Middle frontal gyrus (tissue), 1 donor: ENCODE results near the gene SEC22A.

Source experiments
- DNase-seq: peaks from one replicate; pipeline ENCODE4 v3.0.0-alpha.2; 2015; ENCODE audit warnings: low spot score; ENCODE audit errors: extremely low spot score

SEC22A gene

DNA sequence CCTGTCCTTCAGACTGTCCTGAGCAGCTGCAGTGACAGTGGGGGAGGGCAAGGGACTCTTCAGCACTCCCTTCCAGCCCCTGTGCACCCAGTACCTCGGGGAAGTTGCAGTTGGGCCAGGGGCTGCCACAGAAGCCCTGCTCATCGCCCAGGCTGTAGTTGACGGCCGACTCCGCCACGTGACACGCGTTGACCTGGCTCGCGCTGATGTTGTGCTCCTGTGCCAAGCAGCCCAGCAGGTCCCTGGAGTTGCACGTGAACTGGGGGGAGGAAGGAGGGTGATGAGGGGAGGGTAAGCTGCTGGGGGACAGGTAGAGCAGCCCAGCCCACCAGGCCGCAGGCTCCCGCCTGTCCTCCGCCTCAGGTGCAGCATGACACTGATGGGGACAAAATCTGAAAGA is 101.2 kb downstream of the SEC22A start:
- DNase-seq: no peak

- no peak for DNase-seq
Measured at GRCh38 chr3:123303976-123304560, 102.3 kb downstream of the SEC22A start.

DNA sequence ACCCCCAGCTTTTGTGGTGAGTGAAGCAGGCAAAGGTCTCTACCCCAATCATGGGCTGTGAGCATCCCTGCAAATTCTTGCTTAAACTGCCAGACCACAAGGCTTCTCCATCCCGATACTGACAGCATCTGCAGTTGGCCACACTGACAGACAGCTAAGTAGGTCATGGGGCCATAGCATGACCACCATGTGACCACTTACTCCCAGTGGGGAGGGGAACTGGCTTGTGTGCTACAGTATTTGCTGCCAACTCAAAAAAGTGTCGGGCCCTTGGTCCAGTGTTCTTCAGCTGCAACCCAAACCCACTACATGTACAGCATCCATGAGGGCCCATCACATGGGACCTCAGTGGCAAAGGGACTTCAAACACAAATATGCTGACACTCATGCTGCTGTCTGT is 103.4 kb downstream of the SEC22A start:
- no peak for DNase-seq

- DNase-seq: no peak
Measured at GRCh38 chr3:123307064-123307463, 105.3 kb downstream of the SEC22A start.

- DNase-seq: no peak
Measured at GRCh38 chr3:123310186-123310585, 108.4 kb downstream of the SEC22A start.

DNA sequence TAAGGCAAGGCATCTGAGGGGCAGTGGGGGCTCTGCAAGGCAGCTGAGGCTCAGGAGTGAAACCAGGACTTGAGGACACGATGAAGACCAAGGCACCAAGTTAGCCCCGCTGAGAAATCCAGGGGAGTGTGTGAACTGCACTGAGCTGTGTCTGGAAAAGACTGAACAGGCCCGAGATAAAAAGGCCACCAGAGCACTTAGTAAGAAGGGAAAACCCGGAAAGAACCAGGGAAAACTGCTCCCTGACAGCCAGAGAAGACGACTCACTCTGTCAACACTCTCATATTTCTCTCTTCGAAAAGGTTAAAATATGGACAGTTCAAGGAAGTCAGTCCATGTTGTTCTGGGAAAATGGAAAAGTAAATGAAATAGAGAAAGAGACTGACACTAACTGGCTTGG is 109.0 kb downstream of the SEC22A start:
- DNase-seq: no peak

DNA sequence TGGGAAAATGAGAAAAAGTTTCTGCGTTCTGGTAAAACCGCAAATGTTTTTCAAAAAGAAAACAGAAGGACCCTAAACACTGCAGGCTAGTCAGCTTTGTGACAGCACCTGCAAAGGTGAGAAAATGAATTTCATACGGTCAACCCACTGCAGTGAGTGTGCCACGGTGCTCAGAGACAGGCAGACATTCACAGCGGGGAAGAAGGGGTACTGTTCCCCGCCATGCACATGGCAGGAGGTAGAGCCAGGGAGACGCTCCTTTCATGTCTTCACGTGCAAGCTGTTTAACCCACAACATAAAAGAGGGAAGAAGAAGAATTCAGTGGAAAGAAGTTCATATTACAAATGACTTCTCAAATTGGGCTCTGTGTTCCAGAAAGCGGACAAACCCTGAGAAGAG is 109.5 kb downstream of the SEC22A start:
- DNase-seq: no peak

- DNase-seq: no peak
Measured at GRCh38 chr3:123312331-123313265, 110.9 kb downstream of the SEC22A start.

DNA sequence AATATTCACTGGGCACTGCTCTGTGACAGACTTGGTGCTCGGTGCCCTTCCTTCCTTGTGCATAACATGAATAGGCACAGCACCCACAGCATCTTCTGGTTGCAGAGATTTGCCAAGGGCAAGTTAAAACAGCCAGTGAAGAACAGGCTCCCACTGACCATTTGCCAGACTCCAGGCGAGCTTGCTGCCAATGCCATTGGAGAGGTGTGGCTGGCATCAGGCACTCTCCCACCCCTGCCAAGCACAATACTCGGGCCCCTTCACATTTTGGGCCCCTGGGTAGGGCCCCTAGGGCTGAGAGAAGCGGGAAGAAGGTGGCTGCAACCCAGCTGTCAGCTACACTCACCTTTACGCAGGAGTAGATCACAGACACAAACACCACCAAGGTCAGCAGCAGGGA is 112.1 kb downstream of the SEC22A start:
- no peak for DNase-seq

DNA sequence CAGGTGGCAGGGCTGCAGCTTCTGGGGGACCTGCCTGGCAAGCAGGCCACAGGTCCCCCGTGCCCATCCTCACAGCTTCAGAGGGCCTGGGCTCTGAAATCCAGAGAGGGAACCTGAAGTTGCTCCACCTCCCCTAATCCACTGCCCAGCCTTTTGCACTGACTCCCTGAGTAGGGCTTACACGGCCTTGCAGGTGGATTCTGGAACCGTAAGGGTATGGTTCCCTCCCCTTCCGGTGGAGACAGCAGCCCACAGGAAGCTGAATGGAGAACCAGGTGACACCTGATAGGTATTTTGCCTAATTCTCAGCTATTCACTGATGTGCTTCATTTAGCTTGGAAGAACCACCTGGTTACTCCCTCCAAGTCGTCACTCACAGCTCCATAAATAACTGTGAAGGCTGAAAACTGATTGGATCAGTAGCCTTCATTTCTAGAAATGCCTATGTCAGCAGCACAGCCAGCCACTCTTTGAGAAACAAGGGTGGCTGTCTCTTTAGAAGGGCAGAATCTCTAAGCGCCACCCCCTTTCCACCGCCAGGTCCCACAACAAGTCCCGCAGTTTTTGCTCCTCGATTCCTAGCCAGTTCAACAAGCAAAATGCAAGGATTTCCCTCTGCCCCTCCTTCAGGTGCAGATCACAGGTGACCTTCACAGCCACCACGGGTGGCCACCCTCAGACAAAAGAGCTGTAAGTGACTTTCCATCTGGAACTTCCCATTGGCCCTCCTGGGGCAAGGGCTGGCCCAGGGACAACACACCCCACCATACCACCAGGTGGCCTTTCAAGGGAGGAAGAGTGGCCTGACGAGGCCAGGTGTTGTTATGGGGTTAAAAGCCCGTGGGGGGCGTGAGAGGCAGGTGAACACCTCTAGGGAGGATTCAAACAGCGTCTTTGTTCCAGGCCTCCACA is 112.9 kb downstream of the SEC22A start:
- no peak for DNase-seq

GRCh38 chr3:123315271-123315595 is 113.5 kb downstream of the SEC22A start:
- DNase-seq: no peak

GRCh38 chr3:123317716-123318115 is 116.0 kb downstream of the SEC22A start:
- DNase-seq: no peak

- DNase-seq: no peak
Measured at GRCh38 chr3:123318374-123318773, 116.6 kb downstream of the SEC22A start.

- DNase-seq: no peak
Measured at GRCh38 chr3:123319760-123320159, 118.0 kb downstream of the SEC22A start.

- no peak for DNase-seq
Measured at GRCh38 chr3:123320221-123320620, 118.5 kb downstream of the SEC22A start.

DNA sequence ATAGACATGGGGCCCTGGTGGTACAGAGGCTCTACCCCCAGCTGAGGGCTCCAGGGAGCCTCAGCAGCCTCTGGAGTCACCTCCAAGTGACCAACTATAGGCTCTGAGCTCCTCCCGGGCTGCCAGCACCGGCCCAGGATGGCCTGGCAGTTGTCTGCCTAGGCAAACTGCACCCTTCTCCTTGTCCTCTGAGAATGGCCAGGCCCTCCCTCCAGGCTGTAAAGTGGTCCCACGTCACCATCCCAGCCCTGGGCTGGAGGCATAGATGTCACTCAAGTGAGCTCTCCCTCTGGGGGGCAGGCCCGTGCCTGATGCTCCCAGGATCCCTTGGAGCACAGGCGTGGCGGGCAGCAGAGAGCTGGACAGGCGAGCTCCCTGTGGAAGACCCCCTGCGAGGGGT is 120.1 kb downstream of the SEC22A start:
- no peak for DNase-seq

- no peak for DNase-seq
Measured at GRCh38 chr3:123322866-123323265, 121.1 kb downstream of the SEC22A start.
